Tibial nerve (tissue), 4 donors: ENCODE results near the gene DNASE2. TPM values are rescaled to one million over a fixed set of nuclear protein-coding genes. Genes with fewer than 3 reads are reported as not detected.

ENCODE experiments used
- DNase-seq, 2 donors: peaks; one replicate each; pipeline ENCODE4 v3.0.0-alpha.2; 2019; ENCODE audit warnings: low spot score in 2 of 2
- H3K27ac ChIP-seq, 4 donors: fragments of 200-600 bp; sonication (generic) in 3 of 4; one replicate each; pipeline ENCODE4 v1.5.1; 2017 to 2019; ENCODE audit warnings: mild to moderate bottlenecking in 1 of 4
- H3K27me3 ChIP-seq, 2 donors: fragments of 200-600 bp; sonication (generic) in 1 of 2; one replicate each; pipeline versions ENCODE4 v1.5.1 to v1.6.0; 2017 to 2019
- H3K36me3 ChIP-seq, 3 donors: fragments of 200-600 bp; sonication (generic); one replicate each; pipeline ENCODE4 v1.5.1; 2018 to 2019
- H3K4me1 ChIP-seq, 4 donors: fragments of 200-600 bp; sonication (generic) in 3 of 4; one replicate each; pipeline ENCODE4 v1.5.1; 2017 to 2019
- H3K4me3 ChIP-seq, 4 donors: fragments of 200-600 bp; sonication (generic) in 3 of 4; one replicate each; pipeline ENCODE4 v1.5.1; 2017 to 2019; ENCODE audit warnings: mild to moderate bottlenecking in 1 of 4, moderate library complexity in 1 of 4
- H3K9me3 ChIP-seq, 4 donors: fragments of 200-600 bp; sonication (generic) in 3 of 4; one replicate each; pipeline ENCODE4 v1.5.1; 2017 to 2019
- CTCF ChIP-seq, 5 experiments: fragments of 200-600 bp in 3 of 5; fragments of 450-650 bp in 2 of 5; sonication (generic) in 3 of 5; IDR thresholded peaks; one replicate each; pipeline ENCODE4 v1.5.1; 2016 to 2019; ENCODE audit warnings: antibody characterized with exemption in 5 of 5, mild to moderate bottlenecking in 3 of 5, moderate library complexity in 2 of 5
- EP300 ChIP-seq, 2 donors: sonication (generic); formaldehyde crosslinking; IDR thresholded peaks; one replicate each; pipeline ENCODE4 v1.6.1; 2017; ENCODE audit warnings: antibody characterized with exemption in 2 of 2, mild to moderate bottlenecking in 1 of 2
- POLR2A ChIP-seq, 2 donors: fragments of 450-650 bp; IDR thresholded peaks; one replicate each; pipeline ENCODE4 v1.6.1; 2017; ENCODE audit warnings: antibody characterized with exemption in 2 of 2, mild to moderate bottlenecking in 2 of 2, moderate library complexity in 2 of 2
- WGBS, 2 donors: methylation state at CpG; one replicate each; pipeline ENCODE4 v1.1.5; 2018; 5-methylcytosine and 5-hydroxymethylcytosine counted together
- total RNA-seq, 4 donors: library from RNA; depleted of rRNA; stranded (reverse); fragments of >200 nt; gene quantifications; one replicate each; pipeline ENCODE4 v1.1.0, GENCODE V29; 2016

Gene DNASE2
- total RNA-seq, 4 donors from 2014 or later = 38.1 to 59.0 (median 44.2) TPM

GRCh38 chr19:12841094-12841493, 40.2 kb downstream of the DNASE2 start:
- no peak overlapping the region for H3K4me3 ChIP-seq
- H3K36me3 ChIP-seq = no peaks in the 10 kb centered on the region
- DNase-seq = no peak
- TF ChIP-seq POLR2A (IDR thresholded peaks at IDR 0.05) = no peak
- TF ChIP-seq EP300 (IDR thresholded peaks at IDR 0.05) = no peak
- TF ChIP-seq CTCF (IDR thresholded peaks at IDR 0.05) = no peak
- no peak overlapping the region for H3K27ac ChIP-seq
- peaks cover 0 to 96% of the 10 kb centered on the region in 2 donors for H3K27me3 ChIP-seq
- H3K9me3 ChIP-seq = no peaks in the 10 kb centered on the region
- WGBS, 2 donors = 3 to 4% methylated on average over 27 to 29 of the region's 29 CpGs
- H3K4me1 ChIP-seq = peaks cover 0 to 23% (median 8%) of the 10 kb centered on the region in 4 donors

- peaks cover 0 to 99% of the 10 kb centered on the region in 2 donors for H3K27me3 ChIP-seq
- DNase-seq = no peak
These were observed 40.9 kb downstream of the DNASE2 start for GRCh38 chr19:12840091-12841079.

GRCh38 chr19:12838886-12839756, 42.1 kb downstream of the DNASE2 start:
- WGBS, 2 donors = 24 to 27% methylated on average over 18 to 21 of the region's 21 CpGs
- no peak for DNase-seq
- Histone ChIP-seq H3K4me3 (no peak overlapping the region), H3K36me3 (no peaks in the 10 kb centered on the region), H3K4me1 (peaks cover 0 to 35% (median 12%) of the 10 kb centered on the region in 4 donors), H3K27ac (no peak overlapping the region), H3K9me3 (no peaks in the 10 kb centered on the region), H3K27me3 (peaks cover 0 to 99% of the 10 kb centered on the region in 2 donors)
- TF ChIP-seq CTCF (IDR thresholded peaks at IDR 0.05) (no peak), POLR2A (IDR thresholded peaks at IDR 0.05) (no peak), EP300 (IDR thresholded peaks at IDR 0.05) (no peak)

More at GRCh38 chr19:12840091-12841079, 40.9 kb downstream of the DNASE2 start:
- H3K4me1 ChIP-seq = peaks cover 0 to 24% (median 8%) of the 10 kb centered on the region in 4 donors
- H3K9me3 ChIP-seq = no peaks in the 10 kb centered on the region
- TF ChIP-seq EP300 (IDR thresholded peaks at IDR 0.05) = no peak
- TF ChIP-seq CTCF (IDR thresholded peaks at IDR 0.05) = no peak
- no peak for TF ChIP-seq POLR2A (IDR thresholded peaks at IDR 0.05)
- H3K27ac ChIP-seq = no peak overlapping the region
- H3K36me3 ChIP-seq = no peaks in the 10 kb centered on the region
- WGBS, 2 donors = 24 to 28% methylated on average over 39 to 40 of the region's 43 CpGs
- H3K4me3 ChIP-seq = no peak overlapping the region

GRCh38 chr19:12838182-12838885, 42.9 kb downstream of the DNASE2 start, which contains the start of gene MAST1:
MAST1 (plus strand) TSS chr19:12838515; CDS start chr19:12838573, 58 bp downstream.
- 1% methylated on average over 37 to 40 of the region's 69 CpGs for WGBS, 2 donors
- no peak within 1 kb of the TSS for H3K27ac ChIP-seq
- TF ChIP-seq CTCF (IDR thresholded peaks at IDR 0.05) = peak; percentile 25 to 59 (median 29)
- no peak for TF ChIP-seq POLR2A (IDR thresholded peaks at IDR 0.05)
- no peak for TF ChIP-seq EP300 (IDR thresholded peaks at IDR 0.05)

More at GRCh38 chr19:12838182-12838885, 42.9 kb downstream of the DNASE2 start, which contains the start of gene MAST1:
- Histone ChIP-seq H3K27me3 (peaks cover 0 to 97% of the 10 kb centered on the region in 2 donors), H3K4me1 (peaks cover 0 to 42% (median 16%) of the 10 kb centered on the region in 4 donors), H3K36me3 (no peaks in the 10 kb centered on the region), H3K4me3 (peak within 1 kb of the TSS in 1 of 4 donors; percentile 27), H3K9me3 (no peaks in the 10 kb centered on the region)
- DNase-seq = no peak
